Measurements from ENCODE around the gene P3H3. TPM values are rescaled to one million over a fixed set of nuclear protein-coding genes. Genes with fewer than 3 reads are reported as not detected.
A peak's percentile ranks its signal among the peaks of the same experiment; 100 is the strongest.

The P3H3 gene
- total and polyA plus RNA-seq, 2 experiments from 2014 or later, result 16.4 to 38.2 TPM

DNA sequence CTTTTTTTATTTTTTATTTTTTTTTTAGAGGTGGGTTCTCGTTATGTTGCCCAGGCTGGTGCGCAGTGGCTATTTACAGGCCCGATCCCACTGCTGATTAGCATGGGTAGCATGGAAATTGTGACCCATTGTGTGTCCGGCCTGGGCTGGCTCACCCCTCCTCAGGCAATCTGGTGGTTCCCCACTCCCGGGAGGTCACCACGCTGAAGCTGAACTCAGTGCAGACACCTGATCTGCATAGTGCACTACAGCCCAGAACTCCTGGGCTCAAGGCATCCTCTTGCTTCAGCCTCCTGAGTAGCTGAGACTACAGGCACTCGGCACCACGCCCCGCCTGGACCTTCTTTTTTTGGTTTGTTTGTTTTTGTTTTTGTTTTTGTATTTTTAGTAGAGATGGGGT is 44.4 kb upstream of the P3H3 start:
- no peaks in the 10 kb centered on the region for H3K36me3 ChIP-seq (ENCODE audit: insufficient read depth)
- H3F3A ChIP-seq (replicated peaks; ENCODE audit: low read depth), result no peaks in the 10 kb centered on the region
- H4K20me1 ChIP-seq (replicated peaks; ENCODE audit: insufficient read depth), result no peaks in the 10 kb centered on the region
- H3K4me1 ChIP-seq (ENCODE audit: insufficient read depth), result peaks cover 15% of the 10 kb centered on the region
- no peaks in the 10 kb centered on the region for H3K27me3 ChIP-seq (ENCODE audit: insufficient read depth)
- TF ChIP-seq CTCF (conservative IDR thresholded peaks at IDR 0.05; ENCODE audit: low read depth in 2 of 2), result no peak
- H2AFZ ChIP-seq, result 0 out of 2 replicates have a peak overlapping the region, but pooled peaks have one; percentile 47
- H3K79me2 ChIP-seq (replicated peaks; ENCODE audit: insufficient read depth), result no peaks in the 10 kb centered on the region
- H3K27ac ChIP-seq (ENCODE audit: low read depth), result no peak overlapping the region
- Mint-ChIP-seq H3K27me3 (ENCODE audit: insufficient read depth, low read depth, poor library complexity) (peaks cover 11% of the 10 kb centered on the region), H3K9me3 (no peaks in the 10 kb centered on the region), H3K4me3 (no peak overlapping the region), H3K4me1 (peaks cover 20% of the 10 kb centered on the region), H3K36me3 (ENCODE audit: low read depth) (no peaks in the 10 kb centered on the region), H3K27ac (no peak overlapping the region)
- no peaks in the 10 kb centered on the region for H3K9me2 ChIP-seq (ENCODE audit: insufficient read depth)
- DNase-seq (ENCODE audit: low spot score) (no peak), ATAC-seq (no peak)
- no peak overlapping the region for H3K4me2 ChIP-seq
- H3K4me3 ChIP-seq, result no peak overlapping the region

DNA sequence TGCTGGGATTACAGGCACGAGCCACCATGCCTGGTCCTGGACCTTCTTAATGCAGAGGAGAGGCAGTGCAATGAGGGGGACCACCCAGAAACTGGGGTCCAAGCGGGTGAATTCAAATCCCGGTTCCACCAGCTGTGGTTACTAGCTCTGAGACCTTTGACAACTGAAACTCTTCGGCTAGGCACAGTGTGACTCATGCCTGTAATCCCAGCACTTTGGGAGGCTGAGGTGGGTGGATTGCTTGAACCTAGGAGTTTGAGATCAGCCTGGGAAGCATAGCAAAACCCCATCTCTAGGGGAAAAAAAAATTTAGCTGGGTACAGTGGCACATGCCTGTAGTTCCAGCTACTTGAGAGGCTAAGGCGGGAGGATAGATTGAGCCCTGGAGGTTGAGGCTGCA is 43.9 kb upstream of the P3H3 start:
- no peaks in the 10 kb centered on the region for H3K36me3 Mint-ChIP-seq (ENCODE audit: low read depth)
- no peak overlapping the region for H3K4me3 ChIP-seq
- DNase-seq (ENCODE audit: low spot score) (no peak), ATAC-seq (no peak)
- no peaks in the 10 kb centered on the region for H3K27me3 ChIP-seq (ENCODE audit: insufficient read depth)
- H3K27ac Mint-ChIP-seq, result no peak overlapping the region
- H3K4me1 ChIP-seq (ENCODE audit: insufficient read depth), result peaks cover 17% of the 10 kb centered on the region
- peaks cover 20% of the 10 kb centered on the region for H3K4me1 Mint-ChIP-seq
- no peaks in the 10 kb centered on the region for H4K20me1 ChIP-seq (replicated peaks; ENCODE audit: insufficient read depth)
- H3K9me2 ChIP-seq (ENCODE audit: insufficient read depth), result no peaks in the 10 kb centered on the region
- no peaks in the 10 kb centered on the region for H3K79me2 ChIP-seq (replicated peaks; ENCODE audit: insufficient read depth)
- 0 out of 2 replicates have a peak overlapping the region, but pooled peaks have one; percentile 47 for H2AFZ ChIP-seq
- peaks cover 10% of the 10 kb centered on the region for H3K27me3 Mint-ChIP-seq (ENCODE audit: insufficient read depth, low read depth, poor library complexity)
- no peaks in the 10 kb centered on the region for H3K9me3 Mint-ChIP-seq
- H3F3A ChIP-seq (replicated peaks; ENCODE audit: low read depth), result no peaks in the 10 kb centered on the region
- no peak overlapping the region for H3K27ac ChIP-seq (ENCODE audit: low read depth)
- H3K4me3 Mint-ChIP-seq, result no peak overlapping the region
- H3K36me3 ChIP-seq (ENCODE audit: insufficient read depth), result no peaks in the 10 kb centered on the region
- no peak overlapping the region for H3K4me2 ChIP-seq
- TF ChIP-seq ETS1 (IDR thresholded peaks at IDR 0.05) (no peak), NANOG (IDR thresholded peaks at IDR 0.05; ENCODE audit: borderline replicate concordance) (no peak), CREB1 (CRISPR knock-in tag; IDR thresholded peaks at IDR 0.05; ENCODE audit: low read depth) (no peak), CTCF (conservative IDR thresholded peaks at IDR 0.05; ENCODE audit: low read depth in 2 of 2) (no peak)
- TF ChIP-seq, protein P1, sequence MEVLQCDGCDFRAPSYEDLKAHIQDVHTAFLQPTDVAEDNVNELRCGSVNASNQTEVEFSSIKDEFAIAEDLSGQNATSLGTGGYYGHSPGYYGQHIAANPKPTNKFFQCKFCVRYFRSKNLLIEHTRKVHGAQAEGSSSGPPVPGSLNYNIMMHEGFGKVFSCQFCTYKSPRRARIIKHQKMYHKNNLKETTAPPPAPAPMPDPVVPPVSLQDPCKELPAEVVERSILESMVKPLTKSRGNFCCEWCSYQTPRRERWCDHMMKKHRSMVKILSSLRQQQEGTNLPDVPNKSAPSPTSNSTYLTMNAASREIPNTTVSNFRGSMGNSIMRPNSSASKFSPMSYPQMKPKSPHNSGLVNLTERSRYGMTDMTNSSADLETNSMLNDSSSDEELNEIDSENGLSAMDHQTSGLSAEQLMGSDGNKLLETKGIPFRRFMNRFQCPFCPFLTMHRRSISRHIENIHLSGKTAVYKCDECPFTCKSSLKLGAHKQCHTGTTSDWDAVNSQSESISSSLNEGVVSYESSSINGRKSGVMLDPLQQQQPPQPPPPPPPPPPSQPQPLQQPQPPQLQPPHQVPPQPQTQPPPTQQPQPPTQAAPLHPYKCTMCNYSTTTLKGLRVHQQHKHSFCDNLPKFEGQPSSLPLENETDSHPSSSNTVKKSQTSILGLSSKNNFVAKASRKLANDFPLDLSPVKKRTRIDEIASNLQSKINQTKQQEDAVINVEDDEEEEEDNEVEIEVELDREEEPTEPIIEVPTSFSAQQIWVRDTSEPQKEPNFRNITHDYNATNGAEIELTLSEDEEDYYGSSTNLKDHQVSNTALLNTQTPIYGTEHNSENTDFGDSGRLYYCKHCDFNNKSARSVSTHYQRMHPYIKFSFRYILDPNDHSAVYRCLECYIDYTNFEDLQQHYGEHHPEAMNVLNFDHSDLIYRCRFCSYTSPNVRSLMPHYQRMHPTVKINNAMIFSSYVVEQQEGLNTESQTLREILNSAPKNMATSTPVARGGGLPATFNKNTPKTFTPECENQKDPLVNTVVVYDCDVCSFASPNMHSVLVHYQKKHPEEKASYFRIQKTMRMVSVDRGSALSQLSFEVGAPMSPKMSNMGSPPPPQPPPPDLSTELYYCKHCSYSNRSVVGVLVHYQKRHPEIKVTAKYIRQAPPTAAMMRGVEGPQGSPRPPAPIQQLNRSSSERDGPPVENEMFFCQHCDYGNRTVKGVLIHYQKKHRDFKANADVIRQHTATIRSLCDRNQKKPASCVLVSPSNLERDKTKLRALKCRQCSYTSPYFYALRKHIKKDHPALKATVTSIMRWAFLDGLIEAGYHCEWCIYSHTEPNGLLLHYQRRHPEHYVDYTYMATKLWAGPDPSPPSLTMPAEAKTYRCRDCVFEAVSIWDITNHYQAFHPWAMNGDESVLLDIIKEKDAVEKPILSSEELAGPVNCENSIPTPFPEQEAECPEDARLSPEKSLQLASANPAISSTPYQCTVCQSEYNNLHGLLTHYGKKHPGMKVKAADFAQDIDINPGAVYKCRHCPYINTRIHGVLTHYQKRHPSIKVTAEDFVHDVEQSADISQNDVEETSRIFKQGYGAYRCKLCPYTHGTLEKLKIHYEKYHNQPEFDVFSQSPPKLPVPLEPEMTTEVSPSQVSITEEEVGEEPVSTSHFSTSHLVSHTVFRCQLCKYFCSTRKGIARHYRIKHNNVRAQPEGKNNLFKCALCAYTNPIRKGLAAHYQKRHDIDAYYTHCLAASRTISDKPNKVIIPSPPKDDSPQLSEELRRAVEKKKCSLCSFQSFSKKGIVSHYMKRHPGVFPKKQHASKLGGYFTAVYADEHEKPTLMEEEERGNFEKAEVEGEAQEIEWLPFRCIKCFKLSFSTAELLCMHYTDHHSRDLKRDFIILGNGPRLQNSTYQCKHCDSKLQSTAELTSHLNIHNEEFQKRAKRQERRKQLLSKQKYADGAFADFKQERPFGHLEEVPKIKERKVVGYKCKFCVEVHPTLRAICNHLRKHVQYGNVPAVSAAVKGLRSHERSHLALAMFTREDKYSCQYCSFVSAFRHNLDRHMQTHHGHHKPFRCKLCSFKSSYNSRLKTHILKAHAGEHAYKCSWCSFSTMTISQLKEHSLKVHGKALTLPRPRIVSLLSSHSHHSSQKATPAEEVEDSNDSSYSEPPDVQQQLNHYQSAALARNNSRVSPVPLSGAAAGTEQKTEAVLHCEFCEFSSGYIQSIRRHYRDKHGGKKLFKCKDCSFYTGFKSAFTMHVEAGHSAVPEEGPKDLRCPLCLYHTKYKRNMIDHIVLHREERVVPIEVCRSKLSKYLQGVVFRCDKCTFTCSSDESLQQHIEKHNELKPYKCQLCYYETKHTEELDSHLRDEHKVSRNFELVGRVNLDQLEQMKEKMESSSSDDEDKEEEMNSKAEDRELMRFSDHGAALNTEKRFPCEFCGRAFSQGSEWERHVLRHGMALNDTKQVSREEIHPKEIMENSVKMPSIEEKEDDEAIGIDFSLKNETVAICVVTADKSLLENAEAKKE (CRISPR knock-in tag; IDR thresholded peaks at IDR 0.05), result no peak
- TF ChIP-seq, protein P2, sequence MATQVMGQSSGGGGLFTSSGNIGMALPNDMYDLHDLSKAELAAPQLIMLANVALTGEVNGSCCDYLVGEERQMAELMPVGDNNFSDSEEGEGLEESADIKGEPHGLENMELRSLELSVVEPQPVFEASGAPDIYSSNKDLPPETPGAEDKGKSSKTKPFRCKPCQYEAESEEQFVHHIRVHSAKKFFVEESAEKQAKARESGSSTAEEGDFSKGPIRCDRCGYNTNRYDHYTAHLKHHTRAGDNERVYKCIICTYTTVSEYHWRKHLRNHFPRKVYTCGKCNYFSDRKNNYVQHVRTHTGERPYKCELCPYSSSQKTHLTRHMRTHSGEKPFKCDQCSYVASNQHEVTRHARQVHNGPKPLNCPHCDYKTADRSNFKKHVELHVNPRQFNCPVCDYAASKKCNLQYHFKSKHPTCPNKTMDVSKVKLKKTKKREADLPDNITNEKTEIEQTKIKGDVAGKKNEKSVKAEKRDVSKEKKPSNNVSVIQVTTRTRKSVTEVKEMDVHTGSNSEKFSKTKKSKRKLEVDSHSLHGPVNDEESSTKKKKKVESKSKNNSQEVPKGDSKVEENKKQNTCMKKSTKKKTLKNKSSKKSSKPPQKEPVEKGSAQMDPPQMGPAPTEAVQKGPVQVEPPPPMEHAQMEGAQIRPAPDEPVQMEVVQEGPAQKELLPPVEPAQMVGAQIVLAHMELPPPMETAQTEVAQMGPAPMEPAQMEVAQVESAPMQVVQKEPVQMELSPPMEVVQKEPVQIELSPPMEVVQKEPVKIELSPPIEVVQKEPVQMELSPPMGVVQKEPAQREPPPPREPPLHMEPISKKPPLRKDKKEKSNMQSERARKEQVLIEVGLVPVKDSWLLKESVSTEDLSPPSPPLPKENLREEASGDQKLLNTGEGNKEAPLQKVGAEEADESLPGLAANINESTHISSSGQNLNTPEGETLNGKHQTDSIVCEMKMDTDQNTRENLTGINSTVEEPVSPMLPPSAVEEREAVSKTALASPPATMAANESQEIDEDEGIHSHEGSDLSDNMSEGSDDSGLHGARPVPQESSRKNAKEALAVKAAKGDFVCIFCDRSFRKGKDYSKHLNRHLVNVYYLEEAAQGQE (IDR thresholded peaks at IDR 0.05; ENCODE audit: unreplicated experiment), result no peak
